HCT116 (cell line): ENCODE results near the gene PLA2G2C. TPM values are rescaled to one million over a fixed set of nuclear protein-coding genes. Genes with fewer than 3 reads are reported as not detected.

Experiments
- ATAC-seq: fragments of 200-7000 bp; cut with Tn5 transposase; 2 replicates; pipeline ENCODE4 v1.9.1; 2020; ENCODE audit warnings: mild to moderate bottlenecking, moderate library complexity
- BruUV-seq: library from RNA; stranded (reverse); fragments of 400-500 nt; replicated peaks from 2 replicates; lab custom pipeline; 2021; lab: Mats Ljungman, UMichigan
- CTCF ChIA-PET: fragments of 300-600 bp; sonication (Branson Sonifier 250); formaldehyde crosslinking; loops from one replicate; lab custom pipeline; 2021; ENCODE audit warnings: antibody characterized with exemption; lab: Charles Lee
- POLR2A ChIA-PET: fragments of 300-600, 350-600 bp; sonication (Branson Sonifier 250); formaldehyde crosslinking; loops from one replicate; lab custom pipeline; 2021; ENCODE audit warnings: antibody characterized with exemption; lab: Charles Lee
- RAD21 ChIA-PET, 2 experiments: fragments of 300-600 bp; sonication (Branson Sonifier 250); formaldehyde crosslinking; loops; one replicate each; lab custom pipeline; 2023; ENCODE audit warnings: low total read pairs in 2 of 2; ENCODE audit not compliant: uncharacterized antibody in 2 of 2, unreplicated experiment in 2 of 2, low non-redundant PET in 1 of 2; lab: Charles Lee
- DNase-seq: peaks from one replicate; pipeline ENCODE4 v3.0.0-alpha.2; 2010; ENCODE audit warnings: low read depth, low spot score
- H2AFZ ChIP-seq: fragments of 200-600 bp; shearing (Covaris generic), sonication (generic); 2 replicates; pipeline ENCODE4 v1.6.1; 2017; ENCODE audit warnings: low read depth, mixed run types, mixed read lengths, antibody characterized with exemption, low read length; ENCODE audit not compliant: poor library complexity, severe bottlenecking
- H3K27ac ChIP-seq: 2 replicates; pipeline ENCODE4 v1.5.1; 2012; ENCODE audit warnings: low read depth, low read length
- H3K27me3 ChIP-seq: fragments of 200-600 bp; sonication (generic); 2 replicates; pipeline ENCODE4 v1.6.1; 2016; ENCODE audit warnings: mixed run types, low read length, mixed read lengths; ENCODE audit not compliant: insufficient read depth
- H3K36me3 ChIP-seq, 2 experiments: fragments of 200-500 bp in 1 of 2; fragments of 200-600 bp in 1 of 2; sonication (Bioruptor generic) in 1 of 2; sonication (generic) in 1 of 2; 2 replicates each; pipeline versions ENCODE4 v1.5.1 to v1.6.1; 2014 to 2016; ENCODE audit warnings: low read length in 2 of 2, inconsistent platforms in 1 of 2, mixed read lengths in 1 of 2, mixed run types in 1 of 2; ENCODE audit not compliant: insufficient read depth in 2 of 2, control insufficient read depth in 1 of 2
- H3K4me1 ChIP-seq, 2 experiments: fragments of 200-600 bp in 1 of 2; sonication (generic) in 1 of 2; 2 replicates each; pipeline versions ENCODE4 v1.5.1 to v1.6.1; 2012 to 2017; ENCODE audit warnings: low read length in 2 of 2, inconsistent platforms in 1 of 2, mild to moderate bottlenecking in 1 of 2, mixed read lengths in 1 of 2, mixed run types in 1 of 2, moderate library complexity in 1 of 2; ENCODE audit not compliant: insufficient read depth in 2 of 2, control insufficient read depth in 1 of 2
- H3K4me2 ChIP-seq: fragments of 200-600 bp; sonication (generic); 2 replicates; pipeline ENCODE4 v1.6.1; 2017; ENCODE audit warnings: mixed run types, low read length, mixed read lengths
- H3K4me3 ChIP-seq, 2 experiments: fragments of 200-600 bp in 1 of 2; sonication (generic) in 1 of 2; replicated peaks in 1 of 2; 2 replicates each; pipeline ENCODE4 v1.5.1; 2011 to 2016; ENCODE audit warnings: low read length in 2 of 2, control low read depth in 1 of 2, low read depth in 1 of 2, mild to moderate bottlenecking in 1 of 2, mixed read lengths in 1 of 2, mixed run types in 1 of 2
- H3K79me2 ChIP-seq: fragments of 200-600 bp; sonication (generic); 2 replicates; pipeline ENCODE4 v1.6.1; 2017; ENCODE audit warnings: mild to moderate bottlenecking, mixed run types, low read length, moderate library complexity, mixed read lengths; ENCODE audit not compliant: insufficient read depth
- H3K9ac ChIP-seq: fragments of 200-600 bp; sonication (generic); 2 replicates; pipeline ENCODE4 v1.6.1; 2016; ENCODE audit warnings: low read length, mixed read lengths
- H3K9me2 ChIP-seq: fragments of 200-600 bp; sonication (generic), shearing (Covaris generic); 2 replicates; pipeline ENCODE4 v1.6.1; 2017; ENCODE audit warnings: mixed run types, mild to moderate bottlenecking, moderate library complexity; ENCODE audit not compliant: insufficient read depth
- H3K9me3 ChIP-seq, 2 experiments: fragments of 200-500 bp in 1 of 2; fragments of 200-600 bp in 1 of 2; sonication (Bioruptor generic) in 1 of 2; sonication (generic) in 1 of 2; 2 replicates each; pipeline ENCODE4 v1.6.1; 2014 to 2017; ENCODE audit warnings: low read length in 2 of 2, mixed read lengths in 2 of 2, inconsistent platforms in 1 of 2, low read depth in 1 of 2, mild to moderate bottlenecking in 1 of 2, mixed run types in 1 of 2, moderate library complexity in 1 of 2; ENCODE audit not compliant: control insufficient read depth in 1 of 2, insufficient read depth in 1 of 2
- H4K20me1 ChIP-seq: fragments of 200-600 bp; sonication (generic), shearing (Covaris generic); 2 replicates; pipeline ENCODE4 v1.6.1; 2017; ENCODE audit warnings: mixed run types, mild to moderate bottlenecking, moderate library complexity; ENCODE audit not compliant: insufficient read depth
- CEBPB ChIP-seq: IDR thresholded peaks from 2 replicates; pipeline ENCODE4 v1.6.1; 2012; ENCODE audit warnings: low read depth
- ELF1 ChIP-seq: IDR thresholded peaks from 2 replicates; pipeline ENCODE4 v1.6.1; 2012; ENCODE audit warnings: low read depth, borderline replicate concordance
- EZH2 ChIP-seq: fragments of 200-600 bp; sonication (generic); IDR thresholded peaks from 2 replicates; pipeline ENCODE4 v1.6.1; 2017; ENCODE audit warnings: antibody characterized with exemption, mixed run types
- FOSL1 ChIP-seq: IDR thresholded peaks from 2 replicates; pipeline ENCODE4 v1.6.1; 2012; ENCODE audit warnings: low read depth
- JUND ChIP-seq: IDR thresholded peaks from 2 replicates; pipeline ENCODE4 v1.6.1; 2012
- POLR2A ChIP-seq: IDR thresholded peaks from 2 replicates; pipeline ENCODE4 v1.7.0; 2011; ENCODE audit warnings: borderline replicate concordance; ENCODE audit not compliant: insufficient read depth, insufficient read length; ENCODE audit errors: extremely low read depth
- POLR2AphosphoS5 ChIP-seq: IDR thresholded peaks from 2 replicates; pipeline ENCODE4 v1.6.1; 2011; ENCODE audit warnings: mild to moderate bottlenecking, low read depth, low read length, moderate library complexity
- SIN3A ChIP-seq: IDR thresholded peaks from 2 replicates; pipeline ENCODE4 v1.6.1; 2012; ENCODE audit warnings: low read depth
- SP1 ChIP-seq: IDR thresholded peaks from 2 replicates; pipeline ENCODE4 v1.6.1; 2012; ENCODE audit warnings: low read depth
- SRF ChIP-seq: IDR thresholded peaks from 2 replicates; pipeline ENCODE4 v1.6.1; 2012; ENCODE audit warnings: low read depth
- TCF7L2 ChIP-seq: IDR thresholded peaks from 2 replicates; pipeline ENCODE4 v1.7.0; 2011; ENCODE audit warnings: borderline replicate concordance, inconsistent platforms; ENCODE audit not compliant: insufficient read depth, insufficient read length; ENCODE audit errors: extremely low read depth
- YY1 ChIP-seq: IDR thresholded peaks from 2 replicates; pipeline ENCODE4 v1.6.1; 2011; ENCODE audit warnings: low read length, low read depth, moderate library complexity, mild to moderate bottlenecking; ENCODE audit not compliant: insufficient replicate concordance; ENCODE audit errors: extremely low read depth
- ZNF274 ChIP-seq: fragments of 200-500 bp; sonication (Bioruptor generic); IDR thresholded peaks from 2 replicates; pipeline ENCODE4 v1.6.1; 2014; ENCODE audit warnings: mild to moderate bottlenecking, low read depth, low read length, inconsistent platforms
- intact Hi-C: fragments of 100-400 bp; cut with micrococcal nuclease; formaldehyde crosslinking; loops from 2 replicates; pipeline ENCODE4 v1.10.0; 2022
- total RNA-seq: library from RNA; stranded (reverse); gene quantifications from one replicate; pipeline ENCODE4 v1.2.1, GENCODE V29; 2021; ENCODE audit not compliant: unreplicated experiment
- TF ChIP-seq, protein P1 (sequence below): IDR thresholded peaks from 2 replicates; pipeline ENCODE4 v1.6.1; 2012

The PLA2G2C gene
- total RNA-seq, 1 experiment from 2014 or later = not detected

GRCh38 chr1:20142001-20142710, 44.2 kb downstream of the PLA2G2C start:
- no peaks in the 10 kb centered on the region for H3K36me3 ChIP-seq
- no peak overlapping the region for H3K4me3 ChIP-seq
- ATAC-seq (no peak), DNase-seq (no peak)
- H2AFZ ChIP-seq = no peak overlapping the region
- intact Hi-C loops = no loop called here
- no peaks in the 10 kb centered on the region for H3K9me3 ChIP-seq
- no peak overlapping the region for H3K9ac ChIP-seq
- peaks cover 3 to 4% of the 10 kb centered on the region in 2 experiments; a peak in 3 of 4 replicates for H3K4me1 ChIP-seq
- no peaks in the 10 kb centered on the region for H4K20me1 ChIP-seq
- TF ChIP-seq EZH2 = no peak
- no peak for TF ChIP-seq FOSL1
- TF ChIP-seq SP1 = no peak
- no peak for TF ChIP-seq TCF7L2
- no peak for TF ChIP-seq ELF1
- no peak for TF ChIP-seq POLR2A
- TF ChIP-seq CEBPB = no peak
- TF ChIP-seq POLR2AphosphoS5 = no peak
- no peak for TF ChIP-seq YY1
- TF ChIP-seq SRF = no peak
- no peak for TF ChIP-seq ZNF274
- no TSS peak for BruUV-seq
- ChIA-PET RAD21 (no interaction called here), CTCF (no interaction called here), POLR2A (no interaction called here)
- no peak overlapping the region for H3K27ac ChIP-seq
- H3K4me2 ChIP-seq = no peak overlapping the region
- H3K79me2 ChIP-seq = no peaks in the 10 kb centered on the region
- no peaks in the 10 kb centered on the region for H3K9me2 ChIP-seq
- H3K27me3 ChIP-seq = no peaks in the 10 kb centered on the region

- POLR2A ChIA-PET = no interaction called here
- RAD21 ChIA-PET = no interaction called here
- ATAC-seq = no peak
- Histone ChIP-seq H3K9me2 (no peaks in the 10 kb centered on the region), H4K20me1 (no peaks in the 10 kb centered on the region), H3K27ac (no peak overlapping the region), H3K36me3 (no peaks in the 10 kb centered on the region), H3K27me3 (no peaks in the 10 kb centered on the region), H3K4me3 (no peak overlapping the region), H3K79me2 (no peaks in the 10 kb centered on the region), H2AFZ (no peak overlapping the region), H3K9me3 (no peaks in the 10 kb centered on the region), H3K4me2 (no peak overlapping the region), H3K4me1 (peaks cover 4 to 11% of the 10 kb centered on the region in 2 experiments; a peak in 3 of 4 replicates), H3K9ac (no peak overlapping the region)
- CTCF ChIA-PET = no interaction called here
- TF ChIP-seq, protein P1, sequence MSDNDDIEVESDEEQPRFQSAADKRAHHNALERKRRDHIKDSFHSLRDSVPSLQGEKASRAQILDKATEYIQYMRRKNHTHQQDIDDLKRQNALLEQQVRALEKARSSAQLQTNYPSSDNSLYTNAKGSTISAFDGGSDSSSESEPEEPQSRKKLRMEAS = no peak
- TF ChIP-seq CEBPB (no peak), YY1 (no peak), SIN3A (no peak), JUND (no peak), POLR2AphosphoS5 (no peak), FOSL1 (no peak)
- intact Hi-C loops = no loop called here
- no TSS peak for BruUV-seq
- no peak for DNase-seq
Measured at GRCh38 chr1:20141466-20141865, 44.9 kb downstream of the PLA2G2C start.
